Stomach (tissue), 9 donors: ENCODE measurements around the gene DPYSL5. TPM values are rescaled to one million over a fixed set of nuclear protein-coding genes. Genes with fewer than 3 reads are reported as not detected.

Experiments used
- DNase-seq, 2 donors: peaks; one replicate each; pipeline versions ENCODE4 v3.0.0 to v3.0.0-alpha.2; 2013 to 2019
- H3K27ac ChIP-seq, 5 donors: fragments of 200-600 bp in 4 of 5; sonication (generic) in 4 of 5; one replicate each; pipeline ENCODE4 v1.5.1; 2013 to 2019; ENCODE audit warnings: mild to moderate bottlenecking in 1 of 5, moderate library complexity in 1 of 5
- H3K27me3 ChIP-seq, 3 donors: fragments of 200-600 bp; sonication (generic); one replicate each; pipeline ENCODE4 v1.5.1; 2017 to 2019; ENCODE audit warnings: mixed run types in 1 of 3
- H3K36me3 ChIP-seq, 4 donors: fragments of 200-600 bp; sonication (generic); 1 replicate in 3 of 4; 2 replicates in 1 of 4; pipeline ENCODE4 v1.5.1; 2016 to 2019
- H3K4me1 ChIP-seq, 4 donors: fragments of 200-600 bp; sonication (generic); one replicate each; pipeline ENCODE4 v1.5.1; 2016 to 2019
- H3K4me3 ChIP-seq, 4 donors: fragments of 200-600 bp; sonication (generic) in 3 of 4; one replicate each; pipeline ENCODE4 v1.5.1; 2016 to 2019; ENCODE audit warnings: mild to moderate bottlenecking in 1 of 4
- H3K9me3 ChIP-seq, 4 donors: fragments of 200-600 bp; sonication (generic); one replicate each; pipeline ENCODE4 v1.5.1; 2016 to 2019
- CTCF ChIP-seq, 7 experiments: fragments of 450-650 bp in 4 of 7; fragments of 200-600 bp in 3 of 7; sonication (generic) in 3 of 7; IDR thresholded peaks; one replicate each; pipeline ENCODE4 v1.5.1; 2016 to 2019; ENCODE audit warnings: antibody characterized with exemption in 7 of 7, control low read depth in 2 of 7, mild to moderate bottlenecking in 1 of 7
- EP300 ChIP-seq: sonication (generic); formaldehyde crosslinking; IDR thresholded peaks from one replicate; pipeline ENCODE4 v1.6.1; 2017; ENCODE audit warnings: antibody characterized with exemption
- POLR2A ChIP-seq, 4 donors: fragments of 450-650 bp; IDR thresholded peaks; one replicate each; pipeline ENCODE4 v1.6.1; 2016; ENCODE audit warnings: antibody characterized with exemption in 4 of 4, control low read depth in 2 of 4, mild to moderate bottlenecking in 1 of 4, moderate library complexity in 1 of 4
- POLR2AphosphoS5 ChIP-seq, 3 donors: sonication (generic); formaldehyde crosslinking; IDR thresholded peaks; one replicate each; pipeline ENCODE4 v1.6.1; 2016; ENCODE audit warnings: antibody characterized with exemption in 3 of 3
- WGBS, 5 donors: extraction: QIAGEN DNeasy Blood & Tissue Kit in 3 of 5; methylation state at CpG; one replicate each; pipeline versions ENCODE4 v1.1.5 to v1.1.7; 2013 to 2018; 5-methylcytosine and 5-hydroxymethylcytosine counted together
- intact Hi-C: fragments of 100-400 bp; cut with DNase I; formaldehyde crosslinking; loops from one replicate; pipeline ENCODE4 v1.15.1; 2023; ENCODE audit warnings: low total_unique reads
- polyA plus RNA-seq, 3 donors: library from polyadenylated mRNA; stranded (reverse); fragments of 200-250 nt; gene quantifications; one replicate each; pipeline ENCODE4 v1.2.3, GENCODE V29; 2013
- total RNA-seq, 5 donors: library from RNA; depleted of rRNA; stranded (reverse); fragments of >200 nt; gene quantifications; one replicate each; pipeline versions ENCODE4 v1.1.0 to v1.2.3, GENCODE V29; 2014 to 2016
- donor health status: healthy with polysubstance abuse.
- donor health status: Bipolar disorder and iron deficiency.
- donor health status: healthy.

The DPYSL5 gene
- total and polyA plus RNA-seq, 8 donors, result 0.06 to 0.55 TPM; not detected in 6

GRCh38 chr2:26875808-26876207 lies 27.9 kb downstream of the DPYSL5 start:
- 61 to 85% (median 77%) methylated on average over 3 of the region's 3 CpGs for WGBS, 5 donors
- Histone ChIP-seq H3K27me3 (peaks cover 0 to 35% (median 0%) of the 10 kb centered on the region in 3 donors), H3K9me3 (no peaks in the 10 kb centered on the region), H3K36me3 (no peaks in the 10 kb centered on the region), H3K4me3 (no peak overlapping the region), H3K27ac (no peak overlapping the region), H3K4me1 (no peaks in the 10 kb centered on the region)
- TF ChIP-seq EP300, result no peak
- TF ChIP-seq POLR2A (IDR thresholded peaks at IDR 0.05), result no peak
- TF ChIP-seq POLR2AphosphoS5 (IDR thresholded peaks at IDR 0.05), result no peak
- no peak for TF ChIP-seq CTCF (IDR thresholded peaks at IDR 0.05)
- no peak for DNase-seq
- intact Hi-C loops, result no loop called here

- no peak overlapping the region for H3K27ac ChIP-seq
- no peaks in the 10 kb centered on the region for H3K9me3 ChIP-seq
- peaks cover 0 to 35% (median 0%) of the 10 kb centered on the region in 3 donors for H3K27me3 ChIP-seq
- TF ChIP-seq EP300, result no peak
- TF ChIP-seq POLR2A (IDR thresholded peaks at IDR 0.05), result no peak
- no peak for TF ChIP-seq CTCF (IDR thresholded peaks at IDR 0.05)
- TF ChIP-seq POLR2AphosphoS5 (IDR thresholded peaks at IDR 0.05), result no peak
- H3K36me3 ChIP-seq, result no peaks in the 10 kb centered on the region
- intact Hi-C loops, result no loop called here
- DNase-seq, result no peak
- H3K4me3 ChIP-seq, result no peak overlapping the region
- 86 to 98% (median 93%) methylated on average over 7 of the region's 7 CpGs for WGBS, 5 donors
- H3K4me1 ChIP-seq, result no peaks in the 10 kb centered on the region
These were observed 28.3 kb downstream of the DPYSL5 start for GRCh38 chr2:26876260-26876659.

- TF ChIP-seq POLR2AphosphoS5 (IDR thresholded peaks at IDR 0.05) (no peak), EP300 (no peak), POLR2A (IDR thresholded peaks at IDR 0.05) (no peak), CTCF (IDR thresholded peaks at IDR 0.05) (no peak)
- WGBS, 5 donors, result 89 to 97% (median 91%) methylated on average over 2 of the region's 2 CpGs
- Histone ChIP-seq H3K9me3 (no peaks in the 10 kb centered on the region), H3K4me1 (no peaks in the 10 kb centered on the region), H3K27ac (no peak overlapping the region), H3K4me3 (no peak overlapping the region), H3K27me3 (peaks cover 0 to 39% (median 0%) of the 10 kb centered on the region in 3 donors), H3K36me3 (no peaks in the 10 kb centered on the region)
- DNase-seq, result no peak
- intact Hi-C loops, result no loop called here
These were observed 29.3 kb downstream of the DPYSL5 start for GRCh38 chr2:26877276-26877675.

GRCh38 chr2:26880161-26880560 lies 32.2 kb downstream of the DPYSL5 start:
- no peaks in the 10 kb centered on the region for H3K9me3 ChIP-seq
- intact Hi-C loops, result no loop called here
- H3K27me3 ChIP-seq, result peaks cover 0 to 42% (median 8%) of the 10 kb centered on the region in 3 donors
- H3K4me3 ChIP-seq, result no peak overlapping the region
- WGBS, 5 donors, result 76 to 88% (median 78%) methylated on average over 2 of the region's 2 CpGs
- DNase-seq, result no peak
- no peak for TF ChIP-seq POLR2A (IDR thresholded peaks at IDR 0.05)
- TF ChIP-seq EP300, result no peak
- TF ChIP-seq POLR2AphosphoS5 (IDR thresholded peaks at IDR 0.05), result no peak
- no peak for TF ChIP-seq CTCF (IDR thresholded peaks at IDR 0.05)
- H3K27ac ChIP-seq, result no peak overlapping the region
- no peaks in the 10 kb centered on the region for H3K36me3 ChIP-seq
- no peaks in the 10 kb centered on the region for H3K4me1 ChIP-seq
